Fibroblast of lung (primary cell): ENCODE results near the gene MEG3. TPM values are rescaled to one million over a fixed set of nuclear protein-coding genes. Genes with fewer than 3 reads are reported as not detected.

Source experiments
- DNase-seq, 2 donors: peaks; one replicate each; pipeline versions ENCODE4 v3.0.0 to v3.0.0-alpha.2; 2010; ENCODE audit warnings: low read depth in 2 of 2
- H2AFZ ChIP-seq: 2 replicates; pipeline ENCODE4 v1.5.1; 2012; ENCODE audit warnings: low read length, control low read depth, inconsistent platforms
- H3K27ac ChIP-seq: 2 replicates; pipeline ENCODE4 v1.5.1; 2011; ENCODE audit warnings: low read length, control low read depth; ENCODE audit not compliant: insufficient read depth
- H3K27me3 ChIP-seq: 2 replicates; pipeline ENCODE4 v1.5.1; 2011; ENCODE audit warnings: mild to moderate bottlenecking, low read length; ENCODE audit not compliant: control insufficient read depth, insufficient read depth
- H3K36me3 ChIP-seq: 2 replicates; pipeline ENCODE4 v1.5.1; 2011; ENCODE audit warnings: low read length; ENCODE audit not compliant: control insufficient read depth, insufficient read depth
- H3K4me1 ChIP-seq: 2 replicates; pipeline ENCODE4 v1.5.1; 2011; ENCODE audit warnings: low read length; ENCODE audit not compliant: control insufficient read depth, insufficient read depth; ENCODE audit errors: extremely low read depth
- H3K4me2 ChIP-seq: 2 replicates; pipeline ENCODE4 v1.5.1; 2011; ENCODE audit warnings: low read length, control low read depth; ENCODE audit not compliant: insufficient read depth; ENCODE audit errors: extremely low read depth
- H3K4me3 ChIP-seq, 4 experiments: fragments of 200-600 bp in 1 of 4; sonication (generic) in 1 of 4; replicated peaks in 1 of 4; 2 replicates each; pipeline ENCODE4 v1.5.1; 2011 to 2016; ENCODE audit warnings: low read length in 4 of 4, low read depth in 3 of 4, mild to moderate bottlenecking in 3 of 4, control low read depth in 2 of 4, inconsistent platforms in 1 of 4, mixed read lengths in 1 of 4; ENCODE audit not compliant: insufficient read depth in 1 of 4; ENCODE audit errors: control extremely low read depth in 1 of 4
- H3K79me2 ChIP-seq: 2 replicates; pipeline ENCODE4 v1.5.1; 2012; ENCODE audit warnings: mild to moderate bottlenecking, low read length, inconsistent platforms; ENCODE audit not compliant: control insufficient read depth, insufficient read depth
- H3K9ac ChIP-seq: 2 replicates; pipeline ENCODE4 v1.5.1; 2011; ENCODE audit warnings: mild to moderate bottlenecking, low read length, control low read depth; ENCODE audit not compliant: insufficient read depth
- H3K9me3 ChIP-seq: 2 replicates; pipeline ENCODE4 v1.5.1; 2012; ENCODE audit warnings: low read depth, low read length; ENCODE audit not compliant: control insufficient read depth, insufficient read depth
- H4K20me1 ChIP-seq: 2 replicates; pipeline ENCODE4 v1.5.1; 2011; ENCODE audit warnings: low read length; ENCODE audit not compliant: control insufficient read depth, insufficient read depth; ENCODE audit errors: extremely low read depth
- CTCF ChIP-seq, 2 donors: IDR thresholded peaks in 1 of 2; conservative IDR thresholded peaks in 1 of 2; 1 replicate in 1 of 2; 2 replicates in 1 of 2; pipeline ENCODE4 v1.5.1; 2011 to 2012; ENCODE audit warnings: low read length in 2 of 2, control low read depth in 1 of 2, inconsistent platforms in 1 of 2, low read depth in 1 of 2, mild to moderate bottlenecking in 1 of 2
- EZH2 ChIP-seq: IDR thresholded peaks from 2 replicates; pipeline ENCODE4 v1.5.1; 2012; ENCODE audit warnings: low read length, control low read depth, mild to moderate bottlenecking; ENCODE audit errors: missing control alignments
- polyA plus RNA-seq, 2 donors: library from polyadenylated mRNA; depleted of rRNA in 1 of 2; stranded (reverse) in 1 of 2; unstranded in 1 of 2; fragments of >200 nt; gene quantifications; 2 replicates each; pipeline ENCODE4 v1.2.1, GENCODE V29; 2011 to 2012; ENCODE audit warnings: missing spikeins in 1 of 2
- total RNA-seq: library from RNA; depleted of rRNA; stranded (reverse); fragments of >200 nt; gene quantifications from 2 replicates; pipeline ENCODE4 v1.2.1, GENCODE V29; 2014

Gene MEG3
- total and polyA plus RNA-seq, 2 donors (not counting 1 experiment from before 2014, with no cell fraction given), result 104 to 182 TPM

- Histone ChIP-seq H3K9me3 (no peaks in the 10 kb centered on the region), H3K79me2 (no peaks in the 10 kb centered on the region), H3K4me3 (no peak overlapping the region), H3K36me3 (peaks cover 20% of the 10 kb centered on the region), H2AFZ (no peak overlapping the region), H3K4me1 (no peaks in the 10 kb centered on the region), H4K20me1 (no peaks in the 10 kb centered on the region), H3K9ac (no peak overlapping the region), H3K4me2 (no peak overlapping the region), H3K27me3 (no peaks in the 10 kb centered on the region), H3K27ac (no peak overlapping the region)
- DNase-seq, result no peak
- no peak for TF ChIP-seq EZH2
- TF ChIP-seq CTCF (conservative IDR thresholded peaks at IDR 0.05 in 1 of 2, IDR thresholded peaks at IDR 0.05 in 1 of 2; ENCODE audit: low read depth in 1 of 2, low read length in 2 of 2), result no peak
Measured at GRCh38 chr14:100835548-100836310, 9.8 kb downstream of the MEG3 start.

GRCh38 chr14:100836311-100836805, 10.4 kb downstream of the MEG3 start:
- no peak overlapping the region for H3K27ac ChIP-seq
- no peak overlapping the region for H3K4me2 ChIP-seq
- no peak overlapping the region for H3K9ac ChIP-seq
- TF ChIP-seq CTCF (conservative IDR thresholded peaks at IDR 0.05 in 1 of 2, IDR thresholded peaks at IDR 0.05 in 1 of 2; ENCODE audit: low read depth in 1 of 2, low read length in 2 of 2) (no peak), EZH2 (no peak)
- peaks cover 19% of the 10 kb centered on the region for H3K36me3 ChIP-seq
- H3K9me3 ChIP-seq, result no peaks in the 10 kb centered on the region
- no peaks in the 10 kb centered on the region for H3K79me2 ChIP-seq
- H3K4me3 ChIP-seq, result no peak overlapping the region
- DNase-seq, result no peak
- H3K27me3 ChIP-seq, result no peaks in the 10 kb centered on the region
- H2AFZ ChIP-seq, result no peak overlapping the region
- no peaks in the 10 kb centered on the region for H3K4me1 ChIP-seq
- no peaks in the 10 kb centered on the region for H4K20me1 ChIP-seq

- Histone ChIP-seq H4K20me1 (no peaks in the 10 kb centered on the region), H3K27me3 (no peaks in the 10 kb centered on the region), H3K27ac (no peak overlapping the region), H3K79me2 (no peaks in the 10 kb centered on the region), H2AFZ (no peak overlapping the region), H3K9me3 (no peaks in the 10 kb centered on the region), H3K4me3 (no peak overlapping the region), H3K36me3 (peaks cover 20% of the 10 kb centered on the region), H3K9ac (no peak overlapping the region), H3K4me2 (no peak overlapping the region), H3K4me1 (no peaks in the 10 kb centered on the region)
- TF ChIP-seq CTCF (conservative IDR thresholded peaks at IDR 0.05 in 1 of 2, IDR thresholded peaks at IDR 0.05 in 1 of 2; ENCODE audit: low read depth in 1 of 2, low read length in 2 of 2) (no peak), EZH2 (no peak)
- DNase-seq, result no peak
Measured at GRCh38 chr14:100836941-100837804, 11.3 kb downstream of the MEG3 start.
